Fibroblast of villous mesenchyme (primary cell): ENCODE results near the gene ACVR1. TPM values are rescaled to one million over a fixed set of nuclear protein-coding genes. Genes with fewer than 3 reads are reported as not detected.

Experiments
- DNase-seq: peaks from one replicate; pipeline ENCODE4 v3.0.0-alpha.2; 2010; ENCODE audit warnings: low read depth
- H3K4me3 ChIP-seq: 2 replicates; pipeline ENCODE4 v1.5.1; 2011; ENCODE audit warnings: low read depth, mild to moderate bottlenecking, low read length
- total RNA-seq: library from RNA; depleted of rRNA; stranded (reverse); fragments of >200 nt; gene quantifications from 2 replicates; pipeline ENCODE4 v1.2.3, GENCODE V29; 2012
- TF ChIP-seq, protein P1 (sequence below): IDR thresholded peaks from 2 replicates; pipeline ENCODE4 v1.5.1; 2012; ENCODE audit warnings: low read depth, mild to moderate bottlenecking, low read length; ENCODE audit not compliant: insufficient read depth

The ACVR1 gene
- total RNA-seq, 1 donor = 44.9 TPM

DNA sequence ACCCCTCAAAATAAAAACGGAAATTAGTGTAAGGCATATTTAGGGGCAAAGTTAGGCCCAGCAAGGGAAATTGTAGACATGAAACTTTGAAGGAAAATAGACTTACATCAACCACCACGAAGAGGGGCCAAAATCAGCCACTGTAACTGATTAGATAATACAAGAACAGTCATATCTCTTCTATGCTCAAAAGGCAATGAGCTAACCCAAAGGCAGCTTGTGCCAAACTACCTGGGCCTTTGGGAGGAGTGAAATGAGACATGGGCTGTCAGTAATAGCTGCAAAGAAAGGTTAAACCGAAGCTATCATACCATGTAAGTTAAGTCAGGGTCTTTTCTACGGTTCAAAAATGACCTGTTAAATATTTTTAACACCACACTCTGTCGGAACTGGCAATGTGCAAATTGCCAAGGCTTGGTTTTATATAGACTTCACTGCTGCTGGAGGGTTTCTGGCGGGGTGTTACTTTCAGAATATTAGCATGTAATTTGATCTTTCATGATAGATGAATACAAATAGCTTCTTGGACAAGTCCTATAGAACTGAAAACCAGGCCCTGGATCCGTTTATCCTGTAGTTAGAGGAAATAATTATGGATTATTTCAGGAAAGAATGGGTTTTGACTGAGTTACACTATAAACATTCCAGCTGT lies 69.6 kb downstream of the ACVR1 start:
- H3K4me3 ChIP-seq = no peak overlapping the region
- TF ChIP-seq, protein P1, sequence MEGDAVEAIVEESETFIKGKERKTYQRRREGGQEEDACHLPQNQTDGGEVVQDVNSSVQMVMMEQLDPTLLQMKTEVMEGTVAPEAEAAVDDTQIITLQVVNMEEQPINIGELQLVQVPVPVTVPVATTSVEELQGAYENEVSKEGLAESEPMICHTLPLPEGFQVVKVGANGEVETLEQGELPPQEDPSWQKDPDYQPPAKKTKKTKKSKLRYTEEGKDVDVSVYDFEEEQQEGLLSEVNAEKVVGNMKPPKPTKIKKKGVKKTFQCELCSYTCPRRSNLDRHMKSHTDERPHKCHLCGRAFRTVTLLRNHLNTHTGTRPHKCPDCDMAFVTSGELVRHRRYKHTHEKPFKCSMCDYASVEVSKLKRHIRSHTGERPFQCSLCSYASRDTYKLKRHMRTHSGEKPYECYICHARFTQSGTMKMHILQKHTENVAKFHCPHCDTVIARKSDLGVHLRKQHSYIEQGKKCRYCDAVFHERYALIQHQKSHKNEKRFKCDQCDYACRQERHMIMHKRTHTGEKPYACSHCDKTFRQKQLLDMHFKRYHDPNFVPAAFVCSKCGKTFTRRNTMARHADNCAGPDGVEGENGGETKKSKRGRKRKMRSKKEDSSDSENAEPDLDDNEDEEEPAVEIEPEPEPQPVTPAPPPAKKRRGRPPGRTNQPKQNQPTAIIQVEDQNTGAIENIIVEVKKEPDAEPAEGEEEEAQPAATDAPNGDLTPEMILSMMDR = no peak
- no peak for DNase-seq

DNA sequence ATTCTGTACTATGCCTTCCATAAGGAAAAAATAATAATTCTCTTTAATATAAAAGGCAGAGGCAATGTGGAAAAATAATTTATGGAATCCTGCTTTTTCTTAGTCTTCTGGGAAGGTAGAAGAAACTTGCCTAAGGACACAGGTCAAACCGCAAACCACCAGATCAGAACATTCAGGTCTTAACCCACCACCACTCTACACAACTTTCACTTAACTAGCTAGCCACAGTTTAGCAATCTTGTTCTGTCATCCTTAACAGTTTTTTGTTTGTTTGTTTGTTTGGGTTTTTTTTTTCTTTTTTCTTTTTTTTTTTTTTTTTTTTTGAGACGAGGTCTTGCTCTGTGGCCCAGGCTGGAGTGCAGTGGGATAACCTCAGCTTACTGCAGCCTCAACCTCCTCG lies 70.6 kb downstream of the ACVR1 start:
- no peak overlapping the region for H3K4me3 ChIP-seq
- DNase-seq = no peak
- TF ChIP-seq, protein P1 = no peak

DNA sequence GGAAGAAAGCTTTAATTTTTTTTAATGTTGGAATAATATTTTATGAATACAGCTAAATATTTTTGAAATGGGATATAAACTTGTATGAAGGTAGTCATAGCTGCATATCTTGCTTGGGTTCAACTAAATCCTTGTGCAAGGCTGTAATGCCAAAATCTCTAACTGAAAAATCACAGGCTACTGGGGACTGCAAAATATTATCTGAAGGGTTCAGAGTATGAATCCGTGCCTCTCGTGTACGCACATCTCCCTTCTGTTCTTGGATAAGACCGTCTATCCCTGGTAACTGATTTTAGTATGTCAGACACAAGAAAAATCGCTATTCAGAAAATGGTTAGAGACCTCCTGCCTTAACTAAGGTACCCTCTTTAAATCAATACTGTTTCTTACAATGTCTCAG lies 71.8 kb downstream of the ACVR1 start:
- TF ChIP-seq, protein P1 = no peak
- DNase-seq = no peak
- H3K4me3 ChIP-seq = no peak overlapping the region

- DNase-seq = no peak
- TF ChIP-seq, protein P1 = no peak
- no peak overlapping the region for H3K4me3 ChIP-seq
Observed at GRCh38 chr2:157803952-157804351, 72.2 kb downstream of the ACVR1 start.

- DNase-seq = no peak
- TF ChIP-seq, protein P1 = no peak
- no peak overlapping the region for H3K4me3 ChIP-seq
Observed at GRCh38 chr2:157803476-157803875, 72.7 kb downstream of the ACVR1 start.

- no peak for DNase-seq
- TF ChIP-seq, protein P1 = no peak
- no peak overlapping the region for H3K4me3 ChIP-seq
Observed at GRCh38 chr2:157800838-157801495, 75.2 kb downstream of the ACVR1 start.
